Dendritic cell treated with granulocyte-macrophage colony-stimulating factor and Interleukin-4, amounts not matched to agents 40 ng/mL and 50 ng/mL, for 4 days (primary cell): ENCODE measurements around the gene RASA3.
A peak's percentile ranks its signal among the peaks of the same experiment; 100 is the strongest.
"Not testable (repeated sequence)": the region's sequence is repeated elsewhere in the genome, so short reads cannot be mapped to it uniquely, and the experiment has no call there.

Experiments used
- H3K27ac Mint-ChIP-seq: one replicate; pipeline ENCODE4 v1.8.0; 2022; ENCODE audit warnings: mild to moderate bottlenecking, mixed read lengths
- H3K27me3 Mint-ChIP-seq: one replicate; pipeline ENCODE4 v1.8.0; 2022; ENCODE audit warnings: mild to moderate bottlenecking, mixed read lengths
- H3K36me3 Mint-ChIP-seq: one replicate; pipeline ENCODE4 v1.8.0; 2022; ENCODE audit warnings: low read depth, mixed read lengths
- H3K4me1 Mint-ChIP-seq: one replicate; pipeline ENCODE4 v1.8.0; 2022; ENCODE audit warnings: low read depth, mixed read lengths
- H3K4me3 Mint-ChIP-seq: one replicate; pipeline ENCODE4 v1.8.0; 2022; ENCODE audit warnings: mild to moderate bottlenecking, moderate library complexity, mixed read lengths
- H3K9me3 Mint-ChIP-seq: one replicate; pipeline ENCODE4 v1.8.0; 2022; ENCODE audit warnings: mixed read lengths
- intact Hi-C: fragments of 100-400 bp; cut with micrococcal nuclease; formaldehyde crosslinking; loops from one replicate; pipeline ENCODE4 v1.15.0; 2022

The RASA3 gene

DNA sequence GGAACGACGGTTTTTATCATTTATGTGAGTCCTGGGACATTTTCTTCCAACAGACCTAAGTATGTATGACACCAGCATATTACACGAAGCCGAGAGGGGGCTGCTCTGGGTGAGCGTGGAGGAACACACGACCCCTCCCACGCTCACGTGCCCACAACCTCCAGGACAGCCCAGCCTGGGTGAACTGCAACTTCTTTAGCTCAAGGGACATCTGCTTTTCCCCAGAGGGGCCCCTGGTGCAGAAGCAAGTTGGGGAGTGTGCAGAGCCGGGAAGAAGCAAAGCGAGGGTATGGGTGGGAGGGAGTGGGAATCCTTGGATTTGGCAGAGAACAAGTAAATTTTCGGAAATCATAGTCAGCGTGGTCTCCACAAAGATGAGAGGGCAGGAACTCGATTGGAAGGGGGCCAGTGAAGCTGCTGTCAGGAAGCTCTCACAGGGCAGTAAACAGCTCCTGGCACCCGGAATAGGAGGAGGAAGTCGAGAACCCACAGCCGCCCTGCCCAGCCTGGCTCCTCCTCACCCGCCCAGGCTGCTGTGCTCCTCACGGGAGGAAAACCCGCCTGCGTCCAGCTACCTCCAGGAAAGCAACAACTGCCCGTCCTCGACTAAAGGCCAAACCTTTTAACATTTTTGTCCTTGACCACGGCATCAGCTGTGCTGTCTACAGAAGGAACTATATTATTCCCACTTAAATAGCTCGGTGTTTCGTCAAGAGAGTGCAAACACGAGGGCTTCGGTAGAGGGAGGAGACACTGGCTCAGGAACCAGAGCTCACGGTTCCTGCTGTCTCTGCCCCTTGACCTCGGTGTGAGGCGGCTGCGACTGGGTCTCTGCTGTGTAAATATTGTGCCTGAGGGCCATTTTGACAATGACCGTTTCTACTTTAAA is 29.5 kb upstream of the RASA3 start:
- H3K9me3 Mint-ChIP-seq, result no peaks in the 10 kb centered on the region
- intact Hi-C loops, result no loop called here
- H3K4me3 Mint-ChIP-seq, result peak overlapping the region; percentile 25

DNA sequence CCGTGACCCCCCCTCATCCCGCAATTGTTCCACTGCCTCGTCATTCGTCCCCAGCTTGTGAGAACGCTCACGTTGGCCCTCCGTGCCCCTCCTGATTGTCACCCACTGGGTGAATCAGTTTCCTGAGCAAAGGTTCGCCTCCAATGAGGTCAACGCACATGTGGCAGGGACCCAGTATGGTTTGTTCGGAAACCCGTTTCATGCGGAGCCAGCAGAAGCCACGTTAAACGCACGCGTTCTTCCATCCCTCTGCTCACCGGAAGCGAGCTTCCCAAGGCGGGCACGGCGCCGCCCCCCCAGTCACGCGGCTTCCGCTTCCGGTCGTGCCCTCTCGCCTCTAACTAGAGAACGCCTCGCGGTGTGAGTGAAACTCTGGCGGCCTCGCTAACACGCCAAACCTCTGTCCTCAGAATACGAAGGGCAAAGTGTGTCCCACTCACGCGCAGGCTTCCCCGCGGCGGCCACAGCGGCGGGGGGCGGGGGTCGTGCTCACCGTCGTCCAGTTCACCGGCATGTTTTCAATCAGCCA is 28.7 kb upstream of the RASA3 start:
- Mint-ChIP-seq H3K9me3 (no peaks in the 10 kb centered on the region), H3K36me3 (no peaks in the 10 kb centered on the region), H3K4me3 (no peak overlapping the region), H3K4me1 (peaks cover 43% of the 10 kb centered on the region), H3K27me3 (peaks cover 26% of the 10 kb centered on the region), H3K27ac (peak overlapping the region; percentile 82)
- intact Hi-C loops, result no loop called here

More for the DNA sequence above, 29.5 kb upstream of the RASA3 start:
- peaks cover 26% of the 10 kb centered on the region for H3K27me3 Mint-ChIP-seq
- peaks cover 44% of the 10 kb centered on the region for H3K4me1 Mint-ChIP-seq
- no peaks in the 10 kb centered on the region for H3K36me3 Mint-ChIP-seq
- peak overlapping the region; percentile 82 for H3K27ac Mint-ChIP-seq

DNA sequence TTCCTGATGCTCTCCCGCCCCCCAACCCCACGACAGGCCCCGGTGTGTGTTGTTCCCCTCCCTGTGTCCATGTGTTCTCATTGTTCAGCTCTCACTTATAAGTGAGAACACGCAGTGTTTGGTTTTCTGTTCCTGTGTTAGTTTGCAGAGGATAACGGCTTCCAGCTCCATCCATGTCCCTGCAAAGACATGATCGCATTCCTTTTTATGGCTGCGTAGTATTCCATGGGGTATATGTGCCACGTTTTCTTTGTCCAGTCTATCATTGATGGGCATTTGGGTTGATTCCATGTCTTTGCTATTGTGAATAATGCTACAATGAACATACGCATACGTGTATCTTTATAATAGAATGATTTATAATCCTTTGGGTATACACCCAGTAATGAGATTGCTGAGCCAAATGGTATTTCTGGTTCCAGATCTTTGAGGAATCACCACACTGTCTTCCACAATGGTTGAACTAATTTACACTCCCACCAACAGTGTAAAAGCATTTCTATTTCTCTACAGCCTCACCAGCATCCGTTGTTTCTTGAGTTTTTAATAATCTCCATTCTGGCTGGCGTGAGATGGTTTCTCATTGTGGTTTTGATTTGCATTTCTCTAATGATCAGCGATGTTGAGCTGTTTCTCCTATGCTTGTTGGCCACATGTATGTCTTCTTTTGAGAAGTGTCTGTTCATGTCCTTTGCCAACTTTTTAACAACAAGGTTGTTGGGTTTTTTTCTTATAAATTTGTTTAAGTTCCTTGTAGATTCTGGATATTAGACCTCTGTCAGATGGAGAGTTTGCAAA is 26.6 kb upstream of the RASA3 start:
- H3K9me3 Mint-ChIP-seq, intact Hi-C loops, H3K36me3 Mint-ChIP-seq, H3K4me3 Mint-ChIP-seq, H3K27ac Mint-ChIP-seq: not testable (repeated sequence)
- Mint-ChIP-seq H3K27me3 (peaks cover 17% of the 10 kb centered on the region), H3K4me1 (peaks cover 42% of the 10 kb centered on the region)

DNA sequence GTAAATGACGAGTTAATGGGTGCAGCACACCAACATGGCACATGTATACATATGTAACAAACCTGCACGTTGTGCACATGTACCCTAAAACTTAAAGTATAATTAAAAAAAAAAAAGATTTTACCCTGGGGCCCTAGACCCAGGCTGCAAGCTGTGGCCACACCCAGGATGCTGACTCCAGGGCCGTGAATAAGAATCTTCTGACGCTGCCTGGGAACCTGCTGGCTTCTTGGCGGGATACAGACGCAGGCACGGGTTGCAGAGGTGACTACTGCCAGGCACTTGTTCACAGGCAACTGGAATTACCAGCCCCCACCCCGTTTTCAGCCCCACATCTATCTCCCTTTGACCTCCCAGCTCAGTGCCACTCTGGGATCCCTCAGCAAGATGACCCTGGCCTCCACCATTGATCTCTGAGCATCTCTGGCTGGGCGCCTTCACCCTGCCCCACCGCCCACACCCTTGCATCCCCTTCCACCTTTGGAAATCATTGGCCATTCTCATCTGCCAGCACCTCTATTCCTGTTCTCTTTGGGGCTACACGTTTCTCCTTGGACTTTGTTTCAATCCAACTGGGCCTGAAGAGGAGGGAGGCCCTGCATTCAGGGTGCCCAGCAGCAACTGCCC is 25.6 kb upstream of the RASA3 start:
- Mint-ChIP-seq H3K4me3 (no peak overlapping the region), H3K9me3 (peaks cover 9% of the 10 kb centered on the region), H3K4me1 (peaks cover 47% of the 10 kb centered on the region)

DNA sequence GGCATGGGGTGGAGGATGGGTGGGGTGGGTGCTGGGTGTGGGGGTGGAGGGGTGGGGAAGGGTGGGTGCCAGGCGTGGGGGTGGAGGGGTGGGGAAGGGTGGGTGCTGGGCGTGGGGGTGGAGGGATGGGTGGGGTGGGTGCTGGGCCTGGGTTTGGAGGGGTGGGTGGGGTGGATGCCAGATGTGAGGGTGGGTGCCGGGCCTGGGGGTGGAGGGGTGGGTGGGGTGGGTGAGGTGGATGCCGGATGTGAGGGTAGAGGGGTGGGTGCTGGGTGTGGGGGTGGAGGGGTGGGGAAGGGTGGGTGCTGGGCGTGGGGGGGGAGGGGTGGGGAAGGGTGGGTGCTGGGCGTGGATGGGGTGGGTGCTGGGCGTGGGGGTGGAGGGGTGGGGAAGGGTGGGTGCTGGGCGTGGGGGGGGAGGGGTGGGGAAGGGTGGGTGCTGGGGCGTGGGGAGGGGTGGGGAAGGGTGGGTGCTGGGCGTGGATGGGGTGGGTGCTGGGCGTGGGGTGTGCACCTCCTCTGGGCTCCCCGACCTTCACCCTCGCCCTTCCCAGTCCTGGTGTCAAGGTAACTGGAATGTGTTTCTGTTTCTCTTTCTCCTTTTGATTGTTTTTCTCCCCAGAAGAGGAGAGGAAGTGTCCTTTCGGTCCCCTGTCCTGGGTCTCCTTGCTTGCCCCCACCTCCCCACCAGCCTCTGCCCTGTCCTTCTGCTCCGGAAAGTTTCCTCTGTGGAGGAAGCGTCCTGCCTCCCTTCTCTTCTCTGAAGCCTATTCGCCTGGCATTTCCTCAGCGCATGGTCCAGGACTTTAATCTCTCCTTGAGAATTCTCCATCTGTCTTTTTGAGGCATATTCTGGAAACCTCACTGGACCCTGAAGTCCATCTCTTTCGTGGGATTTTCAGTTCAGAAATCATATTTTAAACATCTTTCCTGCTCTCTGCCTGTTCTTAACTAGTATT is 23.8 kb upstream of the RASA3 start:
- Mint-ChIP-seq H3K4me3 (no peak overlapping the region), H3K27ac (peak overlapping the region; percentile 72), H3K9me3 (peaks cover 9% of the 10 kb centered on the region), H3K27me3 (peaks cover 23% of the 10 kb centered on the region), H3K4me1 (peaks cover 48% of the 10 kb centered on the region), H3K36me3 (no peaks in the 10 kb centered on the region)
- intact Hi-C loops, result no loop called here

More for the DNA sequence above, 25.6 kb upstream of the RASA3 start:
- no peak overlapping the region for H3K27ac Mint-ChIP-seq
- peaks cover 19% of the 10 kb centered on the region for H3K27me3 Mint-ChIP-seq
- H3K36me3 Mint-ChIP-seq, result no peaks in the 10 kb centered on the region
- intact Hi-C loops, result no loop called here

DNA sequence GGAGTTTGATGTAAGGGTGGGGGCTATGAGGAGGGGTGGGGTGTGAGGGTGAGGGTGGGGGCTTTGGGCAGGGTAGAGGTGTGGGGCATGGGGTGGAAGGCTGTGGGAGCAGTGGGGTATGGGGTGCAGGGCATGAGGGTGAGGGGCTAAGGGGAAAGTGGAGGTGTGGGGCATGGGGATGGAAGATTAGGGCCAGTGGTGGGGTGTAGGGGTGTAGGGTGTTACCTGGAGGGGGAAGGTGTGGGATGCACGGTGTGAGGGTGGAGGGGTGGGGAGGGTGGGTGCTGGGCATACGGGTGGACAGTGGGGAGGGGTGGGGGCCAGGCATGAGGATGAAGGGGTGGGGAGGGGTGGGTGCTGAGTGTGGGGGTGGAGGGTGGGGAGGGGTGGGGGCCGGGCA is 22.9 kb upstream of the RASA3 start:
- H3K27me3 Mint-ChIP-seq, result peaks cover 22% of the 10 kb centered on the region
- H3K9me3 Mint-ChIP-seq, result peaks cover 9% of the 10 kb centered on the region
- H3K36me3 Mint-ChIP-seq, result no peaks in the 10 kb centered on the region
- H3K27ac Mint-ChIP-seq, result no peak overlapping the region
- intact Hi-C loops, result no loop called here
- no peak overlapping the region for H3K4me3 Mint-ChIP-seq
- peaks cover 49% of the 10 kb centered on the region for H3K4me1 Mint-ChIP-seq

DNA sequence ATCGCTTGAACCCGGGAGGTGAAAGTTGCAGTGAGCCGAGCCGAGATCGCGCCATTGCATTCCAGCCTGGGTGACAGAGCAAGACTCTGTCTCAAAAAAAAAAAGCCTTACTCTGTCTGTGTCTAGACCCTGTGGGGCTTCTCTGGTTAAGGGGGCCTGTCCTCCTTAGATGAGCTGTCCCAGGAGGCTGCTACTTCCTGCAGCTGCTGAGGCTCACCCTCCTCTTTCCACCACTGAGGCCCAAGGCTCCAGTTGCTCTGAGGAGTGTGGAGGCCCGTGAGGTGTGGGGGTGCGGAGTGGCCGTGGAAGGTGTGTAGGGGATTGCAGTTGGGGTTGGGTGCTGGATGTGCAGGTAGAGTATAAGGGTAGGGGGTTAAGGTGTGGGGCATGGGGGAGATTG is 22.1 kb upstream of the RASA3 start:
- intact Hi-C loops, result no loop called here
- peaks cover 20% of the 10 kb centered on the region for H3K27me3 Mint-ChIP-seq
- H3K27ac Mint-ChIP-seq, result no peak overlapping the region
- peaks cover 49% of the 10 kb centered on the region for H3K4me1 Mint-ChIP-seq
- H3K4me3 Mint-ChIP-seq, result no peak overlapping the region
- peaks cover 9% of the 10 kb centered on the region for H3K9me3 Mint-ChIP-seq
- no peaks in the 10 kb centered on the region for H3K36me3 Mint-ChIP-seq

DNA sequence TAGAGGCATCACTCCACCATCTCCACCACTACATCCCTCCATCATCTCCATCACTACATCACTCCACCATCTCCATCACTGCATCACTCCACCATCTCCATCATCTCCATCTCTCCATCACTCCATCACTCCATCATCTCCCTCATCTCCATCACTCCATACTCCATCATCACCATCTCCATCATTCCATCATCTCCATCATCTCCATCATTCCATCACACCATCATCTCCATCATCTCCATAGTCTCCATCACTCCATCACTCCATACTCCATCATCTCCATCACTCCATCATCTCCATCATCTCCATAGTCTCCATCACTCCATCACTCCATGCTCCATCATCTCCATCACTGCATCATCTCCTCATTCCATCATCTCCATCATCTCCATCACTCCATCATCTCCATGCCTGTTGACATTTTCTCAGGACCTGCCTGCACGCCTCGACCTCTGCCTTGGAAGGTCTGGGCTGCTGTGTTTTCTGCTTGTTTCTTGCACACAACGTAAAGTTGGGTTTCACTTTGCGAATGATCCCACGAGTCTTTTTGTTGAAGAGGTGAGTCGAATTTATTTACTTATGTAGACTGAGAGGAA is 21.2 kb upstream of the RASA3 start:
- no peak overlapping the region for H3K4me3 Mint-ChIP-seq
- peaks cover 9% of the 10 kb centered on the region for H3K9me3 Mint-ChIP-seq
- peaks cover 51% of the 10 kb centered on the region for H3K4me1 Mint-ChIP-seq
- H3K27ac Mint-ChIP-seq, result no peak overlapping the region
- H3K36me3 Mint-ChIP-seq, result no peaks in the 10 kb centered on the region
- H3K27me3 Mint-ChIP-seq, result peaks cover 25% of the 10 kb centered on the region
- intact Hi-C loops, result no loop called here

DNA sequence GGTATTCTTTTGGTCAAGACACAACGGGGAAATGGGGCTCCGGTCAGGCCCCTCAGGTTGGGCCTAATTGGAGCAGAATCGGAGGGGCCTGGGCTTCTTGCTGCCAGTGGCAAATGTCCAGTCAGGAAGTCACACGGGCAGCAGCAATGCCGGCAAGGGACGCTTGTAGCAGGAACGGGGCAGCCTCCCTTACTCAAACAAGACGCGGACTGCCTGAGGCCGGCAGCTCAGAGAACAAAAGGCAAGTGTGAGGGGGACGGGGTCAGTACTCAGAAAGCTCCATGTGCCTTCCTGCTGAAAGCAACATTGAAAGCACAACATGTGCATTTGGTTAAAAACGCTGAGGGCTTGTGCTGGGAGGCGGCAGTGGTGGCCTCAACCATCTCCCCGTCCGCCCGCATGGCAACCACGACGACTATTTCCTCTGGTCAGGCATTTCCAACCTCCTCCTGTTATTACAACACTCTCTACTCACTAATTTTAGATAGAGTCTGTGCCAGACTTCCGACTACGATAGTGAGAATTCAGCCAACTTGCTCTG is 20.5 kb upstream of the RASA3 start:
- H3K27me3 Mint-ChIP-seq, result peaks cover 28% of the 10 kb centered on the region
- no peak overlapping the region for H3K4me3 Mint-ChIP-seq
- H3K9me3 Mint-ChIP-seq, result peaks cover 9% of the 10 kb centered on the region
- intact Hi-C loops, result no loop called here
- H3K36me3 Mint-ChIP-seq, result no peaks in the 10 kb centered on the region
- no peak overlapping the region for H3K27ac Mint-ChIP-seq
- H3K4me1 Mint-ChIP-seq, result peaks cover 58% of the 10 kb centered on the region

DNA sequence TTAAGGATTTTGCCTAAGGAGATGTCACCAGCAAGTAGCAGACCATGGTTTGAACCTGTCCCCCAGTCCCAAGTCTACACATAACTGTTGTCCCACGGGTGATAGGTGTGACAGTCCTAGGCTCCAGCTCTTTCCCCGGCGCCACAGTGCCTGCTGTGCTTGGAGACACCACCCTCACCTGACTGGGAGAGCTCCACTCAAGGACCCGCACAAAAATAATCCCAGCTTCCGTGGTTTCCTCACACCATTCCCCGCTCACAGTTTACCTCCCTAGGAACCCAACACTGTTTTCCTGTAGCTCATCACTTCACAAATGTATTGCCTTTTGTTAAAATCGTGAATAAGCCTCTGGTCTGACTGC is 19.8 kb upstream of the RASA3 start:
- Mint-ChIP-seq H3K27ac (no peak overlapping the region), H3K27me3 (peaks cover 30% of the 10 kb centered on the region), H3K4me1 (peaks cover 59% of the 10 kb centered on the region), H3K4me3 (no peak overlapping the region), H3K9me3 (peaks cover 9% of the 10 kb centered on the region), H3K36me3 (no peaks in the 10 kb centered on the region)
- intact Hi-C loops, result no loop called here

DNA sequence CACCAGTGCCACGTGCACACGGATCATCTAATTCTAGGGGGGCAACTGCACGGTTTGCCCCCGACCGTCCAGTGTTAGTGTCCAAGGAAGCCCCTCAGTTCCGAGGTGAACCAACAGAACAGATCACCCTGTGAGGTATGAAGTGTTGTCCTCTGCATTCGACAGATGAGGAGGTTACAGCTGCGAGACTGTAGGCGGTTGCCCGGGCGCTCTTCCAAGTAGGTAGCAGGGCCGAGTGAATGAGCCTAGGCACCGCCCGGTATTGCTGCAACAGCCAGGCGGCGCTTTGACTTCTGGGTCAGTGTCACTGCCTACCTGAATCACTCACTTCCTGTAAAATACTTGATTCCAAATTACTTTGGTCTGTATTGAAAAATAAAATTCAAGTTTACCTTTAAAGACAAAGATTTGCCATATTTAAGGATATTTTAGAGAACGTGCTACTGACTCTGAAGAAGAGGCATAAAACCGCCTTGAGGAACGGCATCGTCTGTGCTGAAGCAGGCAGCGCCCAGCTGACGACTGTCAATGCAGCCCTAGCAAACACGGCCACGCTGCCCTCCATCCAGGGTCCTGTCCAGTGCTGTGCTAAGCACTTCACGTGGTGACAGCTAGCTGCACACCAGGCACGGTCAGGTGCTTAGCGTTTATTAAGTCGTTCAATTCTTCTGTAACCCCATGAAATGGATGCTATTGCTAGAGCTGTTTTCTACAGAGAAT is 19.3 kb upstream of the RASA3 start:
- Mint-ChIP-seq H3K27ac (no peak overlapping the region), H3K9me3 (peaks cover 9% of the 10 kb centered on the region), H3K36me3 (no peaks in the 10 kb centered on the region), H3K27me3 (peaks cover 31% of the 10 kb centered on the region), H3K4me1 (peaks cover 63% of the 10 kb centered on the region), H3K4me3 (no peak overlapping the region)
- intact Hi-C loops, result no loop called here

DNA sequence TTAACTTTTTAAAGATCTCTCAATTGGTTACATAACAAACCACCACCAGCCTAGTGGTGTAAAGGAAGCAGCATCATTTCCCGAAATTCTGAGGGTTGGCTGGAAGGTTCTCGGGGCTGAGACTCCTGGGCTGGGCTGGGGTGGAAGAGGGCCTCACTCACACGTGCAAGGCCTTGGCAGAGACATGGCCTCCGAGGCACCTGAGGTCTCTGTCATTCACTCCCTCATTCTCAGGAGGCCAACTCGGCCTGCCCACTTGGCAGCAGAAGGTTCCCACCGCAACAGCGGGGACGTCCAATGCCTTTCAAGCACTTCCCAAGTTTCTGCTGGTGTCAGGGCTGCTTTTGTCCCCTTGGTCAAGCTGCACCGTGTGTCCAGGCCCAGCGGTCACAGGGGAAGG is 18.6 kb upstream of the RASA3 start:
- Mint-ChIP-seq H3K27ac (no peak overlapping the region), H3K27me3 (peaks cover 37% of the 10 kb centered on the region), H3K9me3 (peaks cover 9% of the 10 kb centered on the region), H3K4me1 (peaks cover 64% of the 10 kb centered on the region), H3K36me3 (no peaks in the 10 kb centered on the region), H3K4me3 (no peak overlapping the region)
- intact Hi-C loops, result no loop called here
